ENCODE results near the gene SND1.

DNA sequence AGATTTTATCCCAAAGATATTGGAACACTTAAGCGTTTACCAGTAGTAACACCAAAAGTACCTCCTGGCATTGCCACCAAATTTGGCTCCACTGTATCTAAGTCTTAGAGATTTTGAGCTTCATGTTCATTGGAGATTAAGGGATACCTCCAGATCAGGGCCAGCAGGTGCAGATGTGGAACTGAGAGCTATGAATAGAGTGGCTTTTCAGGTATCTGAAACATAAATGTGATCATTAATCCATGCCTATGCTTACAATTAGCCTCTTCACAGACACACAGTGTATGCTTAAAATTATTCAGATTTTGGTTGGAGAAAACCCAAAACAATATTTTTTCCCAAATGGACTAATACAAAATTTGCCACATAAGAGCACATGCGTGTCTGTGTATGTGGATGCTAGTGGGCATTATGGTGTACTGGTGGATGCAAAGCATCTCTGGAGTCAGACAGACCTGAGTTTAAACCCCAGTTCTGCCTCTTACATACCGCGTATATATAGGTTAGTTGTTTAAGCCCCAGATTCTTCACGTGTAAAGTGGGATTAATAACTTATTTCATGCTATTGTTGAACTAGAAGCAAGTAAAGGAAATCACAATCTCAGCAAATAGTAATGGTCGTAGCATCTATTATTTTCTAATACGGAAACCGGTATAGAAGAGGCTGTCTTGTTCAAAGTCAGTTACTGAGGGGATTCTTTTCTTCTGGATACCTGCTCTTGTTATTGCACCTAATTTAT, 386.1 kb downstream of the SND1 start:
- TF ChIP-seq EZH2 (IDR thresholded peaks at IDR 0.05) (no peak), POLR2AphosphoS5 (IDR thresholded peaks at IDR 0.05; ENCODE audit: borderline replicate concordance, low read depth, low read length) (no peak)
